ENCODE results near the gene MSI2.

Gene MSI2

GRCh38 chr17:57391076-57391825 is 134.9 kb downstream of the MSI2 start:
- DNase-seq (ENCODE audit: low read depth in 2 of 2, low spot score in 1 of 2), result no peak

GRCh38 chr17:57391857-57392471 is 135.6 kb downstream of the MSI2 start:
- no peak for DNase-seq (ENCODE audit: low read depth in 2 of 2, low spot score in 1 of 2)

GRCh38 chr17:57393368-57393767 is 137.0 kb downstream of the MSI2 start:
- no peak for DNase-seq (ENCODE audit: low read depth in 2 of 2, low spot score in 1 of 2)

- DNase-seq (ENCODE audit: low read depth in 2 of 2, low spot score in 1 of 2), result no peak
These were observed 138.1 kb downstream of the MSI2 start for GRCh38 chr17:57394375-57394774.

GRCh38 chr17:57395721-57396321 is 139.5 kb downstream of the MSI2 start:
- DNase-seq (ENCODE audit: low read depth in 2 of 2, low spot score in 1 of 2), result no peak

DNA sequence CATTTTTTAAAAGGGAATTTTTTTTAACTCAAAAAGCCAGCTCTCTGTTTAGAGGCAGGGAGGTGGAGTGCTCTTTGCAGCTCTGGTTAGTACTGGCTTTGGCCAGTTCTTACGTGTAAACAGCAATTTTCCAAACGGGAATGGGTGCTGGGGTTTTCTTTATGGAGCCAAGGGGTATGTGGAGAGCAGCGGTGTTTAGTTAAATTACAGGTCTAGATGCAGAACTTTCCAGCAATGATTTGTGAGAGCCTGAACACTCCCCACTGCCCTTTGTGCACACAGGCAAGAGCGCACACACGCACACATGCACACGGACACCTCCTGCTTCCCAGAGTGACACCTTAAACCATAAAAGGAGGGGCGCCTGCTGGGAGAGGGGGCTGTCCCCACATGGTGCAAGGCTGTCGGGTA is 140.2 kb downstream of the MSI2 start:
- DNase-seq (ENCODE audit: low read depth in 2 of 2, low spot score in 1 of 2), result no peak

- DNase-seq (ENCODE audit: low read depth in 2 of 2, low spot score in 1 of 2), result no peak
These were observed 141.1 kb downstream of the MSI2 start for GRCh38 chr17:57397402-57397801.

- no peak for DNase-seq (ENCODE audit: low read depth in 2 of 2, low spot score in 1 of 2)
These were observed 143.4 kb downstream of the MSI2 start for GRCh38 chr17:57399690-57400089.

GRCh38 chr17:57400648-57401047 is 144.3 kb downstream of the MSI2 start:
- no peak for DNase-seq (ENCODE audit: low read depth in 2 of 2, low spot score in 1 of 2)

DNA sequence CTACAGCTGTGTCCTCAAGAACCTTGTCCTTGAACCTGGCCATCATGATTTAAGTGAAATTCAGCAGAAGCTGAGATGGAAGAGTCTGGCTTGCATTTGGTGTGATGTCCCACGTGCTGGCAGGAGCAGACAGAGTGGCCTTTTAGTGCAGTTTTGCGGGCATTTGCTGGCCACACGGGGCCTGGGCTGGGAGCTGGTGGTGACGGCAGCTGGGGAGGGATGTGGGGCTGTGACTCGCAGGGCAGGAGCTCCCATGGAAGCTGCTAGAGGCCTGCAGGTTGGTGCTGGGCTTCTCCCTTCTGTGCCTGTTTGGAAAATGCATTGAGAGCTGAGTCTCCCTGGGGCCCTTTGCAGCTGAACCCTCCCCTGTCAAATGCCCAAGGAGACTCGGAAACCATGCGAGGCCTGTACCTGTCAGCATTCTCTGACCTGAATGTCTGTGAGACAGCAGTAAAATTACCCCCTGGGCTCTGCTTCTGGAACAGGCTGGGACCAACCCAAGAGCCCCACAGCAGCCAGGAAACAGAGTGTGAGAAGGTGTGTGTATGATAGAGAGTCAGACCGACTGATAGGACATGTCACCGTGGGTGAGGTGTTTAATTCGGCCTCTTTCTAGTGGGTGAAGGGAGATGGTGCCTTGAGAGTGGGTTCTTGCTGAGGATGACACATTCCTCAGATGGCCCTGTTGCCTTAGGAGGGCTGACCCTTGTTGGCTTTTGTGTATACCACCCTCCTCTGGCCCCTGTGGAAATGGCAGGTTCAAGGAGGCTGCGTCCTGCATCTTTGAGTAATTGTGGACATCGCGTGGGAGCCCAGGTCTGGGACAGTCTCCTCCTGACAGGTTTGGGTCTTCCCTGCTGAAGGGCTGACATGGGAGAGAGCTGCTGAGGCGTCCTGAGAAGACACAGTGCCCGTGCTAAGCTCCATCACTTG is 145.5 kb downstream of the MSI2 start:
- DNase-seq (ENCODE audit: low read depth in 2 of 2, low spot score in 1 of 2), result no peak

DNA sequence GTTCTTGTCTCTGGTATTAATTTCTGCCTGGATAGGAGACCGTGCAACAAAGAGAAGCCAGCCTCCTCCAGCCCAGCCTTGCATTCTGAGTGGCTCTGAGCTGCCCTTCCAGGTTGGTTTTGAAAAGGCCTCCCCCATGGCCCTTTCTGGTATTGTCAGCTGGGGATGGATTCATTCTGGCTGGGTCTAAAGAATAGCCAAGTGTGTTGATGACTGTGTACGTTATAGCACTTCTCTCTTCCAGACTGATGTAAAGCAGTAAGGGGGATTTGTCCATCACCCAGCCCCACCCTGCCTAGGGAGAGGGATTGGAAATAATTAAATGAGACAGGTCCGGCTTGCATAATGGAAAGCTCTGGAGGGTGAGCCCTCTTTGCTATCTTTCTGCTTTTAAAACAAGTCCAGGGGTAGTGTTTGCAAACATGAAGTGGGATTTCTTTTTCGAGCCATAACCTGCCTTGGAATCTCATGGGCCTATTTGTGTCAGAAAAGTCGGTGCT is 146.4 kb downstream of the MSI2 start:
- DNase-seq (ENCODE audit: low read depth in 2 of 2, low spot score in 1 of 2), result no peak

- DNase-seq (ENCODE audit: low read depth in 2 of 2, low spot score in 1 of 2), result no peak
These were observed 146.9 kb downstream of the MSI2 start for GRCh38 chr17:57403236-57403635.

GRCh38 chr17:57404073-57404472 is 147.8 kb downstream of the MSI2 start:
- DNase-seq (ENCODE audit: low read depth in 2 of 2, low spot score in 1 of 2), result no peak

DNA sequence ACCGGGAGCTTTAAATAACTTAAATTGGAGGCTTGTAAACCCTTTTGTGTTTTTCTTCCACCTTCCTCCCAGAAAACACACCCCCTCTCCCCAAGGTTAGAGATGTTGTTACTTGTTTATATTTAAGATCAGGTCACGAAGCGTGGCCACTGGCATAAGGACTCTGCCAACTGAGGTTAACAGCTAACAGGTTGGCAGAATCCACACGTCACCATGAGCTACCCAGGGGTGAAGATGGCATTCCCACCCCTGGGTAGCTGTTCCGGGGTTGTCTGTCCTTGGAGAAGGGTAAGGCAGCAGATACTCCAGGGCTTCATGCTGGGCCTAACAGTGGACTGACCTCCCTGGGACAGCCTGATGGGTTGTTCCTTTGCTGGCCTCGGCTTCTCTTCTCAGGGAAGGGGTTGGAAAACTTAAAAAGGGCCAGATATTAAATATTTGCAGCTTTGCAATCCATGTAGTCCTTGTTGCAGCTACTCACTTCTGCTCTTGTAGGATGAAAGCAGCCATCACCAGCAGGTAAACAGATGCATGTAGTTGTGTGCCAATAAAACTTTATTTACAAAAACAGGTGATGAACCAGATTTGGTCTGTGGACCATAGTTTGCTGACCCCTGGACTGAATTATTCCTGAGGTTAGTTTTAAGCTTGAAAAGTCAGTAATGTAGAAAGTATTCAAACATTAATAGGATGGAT is 148.6 kb downstream of the MSI2 start:
- DNase-seq (ENCODE audit: low read depth in 2 of 2, low spot score in 1 of 2), result no peak

DNA sequence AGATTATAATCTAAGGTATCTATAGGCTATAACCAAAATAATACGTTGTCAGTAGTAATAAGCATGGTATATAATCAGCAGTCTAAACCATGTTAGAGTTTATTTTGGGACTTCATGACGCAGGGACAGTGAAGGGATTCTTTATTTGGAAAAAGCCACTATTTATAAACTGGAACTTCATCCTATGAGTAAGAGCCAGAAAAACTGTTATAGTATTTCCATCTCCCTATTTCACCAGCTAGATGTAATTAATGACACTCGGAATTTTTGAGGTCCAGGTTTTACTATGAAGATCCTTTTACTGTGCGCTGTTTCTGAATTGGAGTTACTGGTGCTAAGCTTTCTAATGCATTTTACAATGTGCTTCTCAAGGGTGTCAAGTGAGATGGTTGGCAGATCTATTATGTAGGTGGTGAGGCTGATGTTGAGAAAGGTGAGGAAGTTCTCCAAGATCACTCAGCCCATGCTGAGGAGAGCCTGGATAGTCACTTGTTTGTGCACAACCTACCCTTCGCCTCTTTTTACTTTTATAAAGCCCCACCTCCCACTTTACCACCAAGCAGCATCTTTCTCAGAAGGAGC is 149.3 kb downstream of the MSI2 start:
- DNase-seq (ENCODE audit: low read depth in 2 of 2, low spot score in 1 of 2), result no peak

DNA sequence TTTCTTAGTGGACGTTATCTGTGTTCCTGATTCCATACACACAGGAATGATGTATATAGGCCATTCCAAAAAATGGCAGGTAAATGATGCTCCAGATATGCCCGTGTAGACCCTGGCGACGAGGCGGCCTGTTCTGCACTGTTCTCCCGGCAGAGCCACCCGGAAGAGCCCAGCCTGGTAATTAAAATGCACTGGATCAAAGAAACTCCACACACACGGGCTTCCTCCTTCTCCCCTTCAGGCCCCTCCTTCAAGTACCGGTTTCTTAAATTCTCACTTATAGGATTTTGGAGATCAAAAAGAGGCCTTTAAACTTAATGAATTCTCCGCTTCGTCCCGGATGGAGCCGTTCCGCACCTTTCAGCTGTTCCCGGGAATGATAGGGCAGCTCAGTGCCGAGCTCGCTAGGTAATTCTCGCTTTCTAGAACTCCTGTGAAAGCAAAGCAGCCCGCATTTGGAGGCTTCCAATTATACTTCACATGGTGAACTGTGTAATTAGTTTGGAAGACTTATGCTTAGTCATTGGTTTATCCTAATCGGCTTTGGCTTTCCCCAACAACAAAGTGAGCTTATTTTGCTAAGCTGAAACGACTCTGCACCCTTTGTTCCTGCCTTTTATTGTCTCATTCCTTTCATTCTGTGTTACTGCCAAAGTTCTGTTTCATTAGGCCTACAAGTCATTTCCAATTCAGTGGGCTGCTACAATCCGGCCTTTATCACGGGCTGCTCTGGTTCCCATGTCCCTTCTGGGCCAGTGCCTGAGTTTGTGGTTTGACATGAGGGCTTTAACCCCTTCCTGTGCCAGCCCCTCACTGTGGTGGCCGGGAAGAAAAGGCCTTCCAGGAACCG is 150.0 kb downstream of the MSI2 start:
- DNase-seq (ENCODE audit: low read depth in 2 of 2, low spot score in 1 of 2), result no peak

DNA sequence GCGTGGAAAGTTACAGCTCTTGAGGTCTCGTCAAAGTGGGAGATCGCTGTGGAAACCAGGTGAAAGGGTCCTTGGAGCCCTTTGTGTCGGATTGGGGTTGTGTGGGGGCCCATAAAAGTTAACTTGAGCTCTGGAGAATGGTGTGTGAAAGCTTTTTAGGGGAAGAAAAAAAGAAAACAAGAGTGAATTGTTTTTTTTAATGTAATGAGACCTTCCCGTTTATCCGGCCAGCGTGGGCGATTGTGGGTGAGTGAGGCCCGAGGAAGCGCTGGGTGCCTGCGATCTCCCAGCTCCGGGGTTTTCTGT is 150.6 kb downstream of the MSI2 start:
- no peak for DNase-seq (ENCODE audit: low read depth in 2 of 2, low spot score in 1 of 2)

DNA sequence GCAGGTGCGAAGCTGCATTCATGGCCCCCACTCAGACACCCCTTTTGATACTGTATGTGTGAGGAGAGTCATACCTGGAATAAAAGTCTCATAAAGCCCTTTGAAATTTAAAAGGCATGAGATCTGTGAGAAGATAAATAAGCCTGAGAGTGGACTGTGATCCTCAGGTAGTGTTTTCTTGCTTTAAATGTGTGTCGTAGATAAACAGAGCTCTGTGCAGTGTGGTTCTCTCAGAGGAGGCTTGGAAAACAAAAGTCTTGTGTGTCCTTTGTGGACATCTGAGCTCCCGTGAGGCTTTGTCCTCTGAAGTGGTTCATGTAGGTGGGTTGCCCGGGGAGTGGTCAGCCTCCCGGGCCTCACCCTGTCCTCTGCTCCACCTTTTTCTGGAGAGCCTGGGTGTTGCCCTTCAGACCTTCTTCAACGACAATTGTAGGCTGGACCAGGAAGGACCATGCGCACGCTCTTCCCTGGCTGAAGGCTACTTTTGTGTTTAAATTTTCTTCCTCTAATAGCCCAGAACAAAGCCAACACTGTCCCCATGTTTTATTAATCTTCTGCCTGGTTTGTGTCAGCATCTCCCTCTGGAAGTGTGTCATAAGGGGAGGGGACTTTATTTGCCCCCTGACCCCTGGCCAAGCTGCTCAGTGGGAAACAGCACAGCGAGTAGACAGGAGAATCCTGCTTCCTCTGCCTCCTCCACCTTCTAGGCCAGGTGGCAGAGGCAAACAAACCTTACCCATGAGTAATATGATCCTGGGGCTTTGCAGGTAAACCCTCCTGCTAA is 151.2 kb downstream of the MSI2 start:
- no peak for DNase-seq (ENCODE audit: low read depth in 2 of 2, low spot score in 1 of 2)
